Measurements from ENCODE around the gene AK5.
"Not testable (repeated sequence)": the region's sequence is repeated elsewhere in the genome, so short reads cannot be mapped to it uniquely, and the experiment has no call there.

Gene AK5

GRCh38 chr1:77290576-77290975 is 8.8 kb downstream of the AK5 start:
- no peak for DNase-seq

GRCh38 chr1:77292551-77292950 is 10.7 kb downstream of the AK5 start:
- DNase-seq, result no peak

- DNase-seq, result no peak
Measured at GRCh38 chr1:77300566-77300965, 18.7 kb downstream of the AK5 start.

DNA sequence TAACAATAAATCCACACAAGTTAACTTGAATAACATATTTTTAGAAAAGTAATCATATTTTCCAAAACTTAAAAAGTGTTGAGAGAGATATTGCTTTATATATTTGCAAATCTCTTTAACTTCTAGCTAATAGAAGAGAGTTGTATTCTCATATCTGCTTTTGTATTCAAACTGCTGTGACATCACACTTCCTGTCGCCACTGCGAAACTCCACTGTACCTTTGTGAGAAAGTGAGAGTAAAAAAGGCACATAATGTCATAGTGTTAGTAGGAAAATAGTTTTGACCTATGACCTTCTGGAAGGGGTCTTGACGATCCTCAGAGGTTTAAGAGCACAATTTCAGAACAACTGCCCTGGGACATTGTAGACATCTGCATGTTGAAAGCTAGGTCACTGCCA is 21.6 kb downstream of the AK5 start:
- DNase-seq, result no peak

DNA sequence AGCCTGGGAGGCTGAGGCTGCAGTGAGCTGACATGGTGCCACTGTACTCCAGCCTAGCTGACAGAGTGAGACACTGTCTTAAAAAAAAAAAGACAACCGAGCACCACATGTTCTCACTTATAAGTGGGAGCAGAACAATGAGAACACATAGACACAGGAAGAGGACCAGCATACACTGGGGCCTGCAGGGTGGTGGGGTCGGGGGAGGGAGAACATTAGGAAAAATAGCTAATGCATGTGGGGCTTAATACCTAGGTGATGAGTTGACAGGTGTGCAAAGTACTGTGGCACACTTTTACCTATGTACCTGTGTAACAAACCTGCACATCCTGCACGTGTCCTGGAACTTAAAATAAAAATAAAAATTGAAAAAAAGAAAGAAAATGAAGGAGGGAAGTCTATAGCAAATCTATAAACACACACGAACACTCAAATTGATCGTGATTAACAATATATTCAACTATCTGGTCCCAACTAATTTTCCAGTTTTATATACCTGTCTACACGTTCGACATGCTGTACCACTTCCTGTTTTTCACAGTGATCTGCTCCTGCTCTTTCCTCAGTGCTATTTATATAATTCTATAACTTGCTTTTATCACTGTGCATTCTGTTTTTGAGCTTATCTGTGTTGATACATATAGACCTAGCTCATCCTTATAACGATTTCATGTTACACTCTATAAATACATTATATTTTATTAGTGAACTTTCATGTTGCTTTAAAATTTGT is 27.2 kb downstream of the AK5 start:
- no peak for DNase-seq

- DNase-seq, result no peak
Measured at GRCh38 chr1:77310924-77311323, 29.1 kb downstream of the AK5 start.

GRCh38 chr1:77312364-77312763 is 30.5 kb downstream of the AK5 start:
- DNase-seq, result not testable (repeated sequence)

GRCh38 chr1:77313491-77313890 is 31.7 kb downstream of the AK5 start:
- DNase-seq, result no peak

GRCh38 chr1:77316006-77316405 is 34.2 kb downstream of the AK5 start:
- no peak for DNase-seq

DNA sequence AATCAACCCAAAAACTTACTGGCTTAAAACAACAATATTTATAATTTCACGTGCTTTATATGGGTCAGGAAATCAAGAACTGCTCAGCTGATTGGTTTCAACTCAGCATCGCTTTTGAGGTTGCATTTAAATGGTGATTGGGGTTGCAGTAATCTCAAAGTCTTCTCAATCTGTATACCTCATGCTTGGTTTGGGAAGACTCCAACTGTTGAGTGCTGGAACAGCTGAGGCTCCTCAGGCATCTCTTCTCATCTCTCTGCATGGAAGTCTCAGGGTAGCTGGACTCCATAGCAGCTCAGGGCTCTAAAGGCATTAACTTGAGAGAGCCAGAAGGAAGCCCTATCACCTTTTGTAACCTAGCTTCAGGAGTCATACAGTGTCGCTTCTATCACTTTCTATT is 35.1 kb downstream of the AK5 start:
- DNase-seq, result no peak

GRCh38 chr1:77319036-77319705 is 37.4 kb downstream of the AK5 start:
- DNase-seq, result no peak

DNA sequence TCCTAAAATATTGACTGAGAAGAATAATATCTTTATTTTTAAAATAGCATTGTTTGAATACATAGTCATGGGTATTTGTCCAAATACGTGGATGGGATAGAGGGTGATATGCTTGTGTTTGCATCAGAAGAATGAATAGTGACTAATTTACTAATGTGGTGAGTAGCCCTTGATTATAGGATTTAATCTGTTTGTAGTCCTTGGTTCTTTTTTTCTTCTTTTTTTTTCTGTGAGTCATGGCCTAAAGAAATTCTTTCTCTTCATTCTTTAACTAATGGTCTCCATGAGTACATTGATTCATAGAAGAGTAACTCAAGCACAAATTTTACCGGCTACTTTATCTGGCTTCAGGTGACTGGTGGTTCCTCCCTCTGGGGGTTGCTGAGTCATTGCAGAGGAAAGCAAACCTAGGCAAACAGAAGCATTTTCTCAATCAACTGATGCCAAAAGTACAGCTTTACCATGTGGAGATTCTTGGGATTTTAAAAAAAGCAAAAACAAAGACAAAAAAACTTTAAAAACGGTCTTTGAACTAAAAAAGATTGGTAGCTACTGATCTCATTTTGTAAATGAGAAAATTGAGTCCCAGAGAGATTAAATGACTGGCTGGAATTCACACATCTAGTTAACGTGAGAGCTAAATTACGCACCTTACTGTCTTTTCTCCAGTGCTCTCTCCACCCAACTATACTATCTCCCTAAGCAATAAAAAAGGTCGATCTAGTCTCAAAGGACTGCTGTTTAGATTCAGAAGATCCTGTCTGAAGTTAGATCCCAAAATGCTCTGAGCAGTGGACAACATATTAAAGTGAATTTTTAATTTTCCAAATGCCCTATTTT is 40.5 kb downstream of the AK5 start:
- DNase-seq, result peak; percentile 61

GRCh38 chr1:77333501-77333900 is 51.7 kb downstream of the AK5 start:
- no peak for DNase-seq

DNA sequence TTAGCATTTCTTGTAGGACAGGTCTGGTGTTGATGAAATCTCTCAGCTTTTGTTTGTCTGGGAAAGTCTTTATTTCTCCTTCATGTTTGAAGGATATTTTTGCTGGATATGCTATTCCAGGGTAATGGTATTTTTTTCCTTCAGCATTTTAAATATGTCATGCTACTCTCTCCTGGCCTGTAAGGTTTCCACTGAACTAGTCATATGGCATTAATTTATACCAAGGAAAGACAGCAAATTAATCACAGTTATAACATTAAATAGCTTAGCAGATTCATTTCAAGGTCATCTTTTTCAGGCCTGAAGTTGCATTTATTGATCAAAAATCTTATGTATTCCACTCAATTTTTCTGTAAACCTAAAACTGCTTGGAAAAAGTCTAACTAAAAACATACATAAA is 54.9 kb downstream of the AK5 start:
- DNase-seq, result no peak

- DNase-seq, result no peak
Measured at GRCh38 chr1:77339326-77339725, 57.5 kb downstream of the AK5 start.

DNA sequence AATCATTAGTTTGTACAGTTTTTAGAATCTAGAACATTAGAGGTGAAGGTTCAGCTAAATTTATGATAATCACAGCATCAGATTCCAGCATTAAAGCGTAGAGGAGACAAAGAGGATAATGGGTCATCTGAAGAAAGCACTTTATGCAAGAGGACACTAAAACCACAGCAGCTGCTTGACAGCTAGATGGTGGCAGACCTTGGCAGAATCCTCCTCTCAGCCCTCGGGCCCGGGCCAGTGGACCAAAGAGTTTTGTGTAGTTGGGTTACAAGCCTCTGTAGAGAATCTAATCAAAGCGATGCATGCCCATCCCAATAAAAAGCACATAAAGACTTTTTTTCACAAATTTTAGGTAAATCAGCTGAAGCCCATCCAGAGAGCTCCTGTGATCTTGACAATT is 59.4 kb downstream of the AK5 start:
- no peak for DNase-seq

- no peak for DNase-seq
Measured at GRCh38 chr1:77342745-77343144, 60.9 kb downstream of the AK5 start.

DNA sequence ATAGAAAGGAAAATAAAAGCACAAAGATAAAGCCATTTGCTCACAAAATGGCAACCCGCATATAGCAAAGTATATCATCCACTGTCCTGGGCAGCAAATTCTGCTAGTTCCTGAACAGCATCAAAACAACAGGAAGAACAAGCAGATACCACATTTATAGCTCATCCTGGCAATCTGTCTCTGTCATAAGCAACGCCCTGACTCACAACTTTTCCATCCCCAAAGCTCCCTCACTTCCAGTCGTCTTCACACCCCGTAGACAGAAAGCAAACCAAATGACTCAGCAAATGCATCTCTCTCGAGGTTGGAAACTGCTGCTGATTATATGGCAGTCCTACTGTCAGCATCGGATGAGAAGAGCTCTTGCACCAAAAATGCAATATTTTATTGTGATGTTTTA is 65.8 kb downstream of the AK5 start:
- DNase-seq, result peak; percentile 45

- no peak for DNase-seq
Measured at GRCh38 chr1:77348549-77348948, 66.7 kb downstream of the AK5 start.

DNA sequence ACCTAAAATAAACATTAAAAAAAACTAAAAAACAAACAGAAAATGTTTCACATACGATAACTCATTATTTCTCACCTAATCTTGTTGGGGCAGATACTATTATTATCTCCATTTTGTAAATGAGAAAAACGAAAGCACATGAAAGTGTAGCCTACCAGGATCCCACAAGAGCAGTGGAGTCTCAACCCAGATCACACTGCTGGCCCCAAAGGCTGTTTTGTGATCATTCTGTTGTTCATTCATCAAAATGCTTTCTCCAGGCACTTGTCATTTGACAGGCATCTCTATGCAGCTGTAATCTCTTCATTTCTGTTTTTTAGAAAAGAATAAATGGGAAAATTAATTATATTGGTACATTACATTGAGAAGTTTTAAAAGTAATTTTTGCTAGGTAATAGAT is 67.5 kb downstream of the AK5 start:
- DNase-seq, result no peak

DNA sequence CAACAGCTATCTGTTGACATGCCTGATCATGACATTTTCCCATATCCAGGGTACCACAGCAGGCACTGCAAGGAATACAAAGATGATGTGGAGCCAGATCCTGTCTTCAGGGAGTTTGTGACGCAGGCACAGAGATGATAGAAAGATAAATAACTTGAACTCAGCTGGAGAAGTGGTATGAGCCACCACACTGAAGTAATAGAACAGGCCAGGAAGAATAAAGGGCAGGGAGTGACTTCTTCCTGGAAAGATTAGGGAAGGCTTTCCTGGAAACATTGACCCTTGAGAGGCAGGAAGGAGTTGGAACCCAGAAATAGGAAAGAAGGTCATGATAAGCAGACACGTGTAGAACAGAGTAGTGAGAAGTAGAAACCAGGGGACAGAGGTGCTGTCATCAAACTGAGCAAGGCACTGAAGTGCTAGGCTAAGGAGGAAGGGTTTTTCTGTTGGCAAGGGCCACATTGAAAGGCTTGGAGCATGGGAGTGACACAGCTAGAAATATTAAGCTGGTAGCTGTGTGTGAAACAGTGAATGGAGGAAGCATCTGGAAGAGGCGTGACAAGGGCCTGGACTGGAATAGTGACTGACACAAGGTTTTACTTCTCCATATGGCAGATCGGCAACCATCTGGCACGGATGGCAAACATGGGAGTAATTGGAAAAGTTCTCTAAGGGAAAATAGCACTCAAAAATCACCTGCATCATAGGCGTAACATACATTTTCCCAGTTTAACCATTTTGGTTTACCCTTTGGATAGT is 68.4 kb downstream of the AK5 start:
- no peak for DNase-seq

DNA sequence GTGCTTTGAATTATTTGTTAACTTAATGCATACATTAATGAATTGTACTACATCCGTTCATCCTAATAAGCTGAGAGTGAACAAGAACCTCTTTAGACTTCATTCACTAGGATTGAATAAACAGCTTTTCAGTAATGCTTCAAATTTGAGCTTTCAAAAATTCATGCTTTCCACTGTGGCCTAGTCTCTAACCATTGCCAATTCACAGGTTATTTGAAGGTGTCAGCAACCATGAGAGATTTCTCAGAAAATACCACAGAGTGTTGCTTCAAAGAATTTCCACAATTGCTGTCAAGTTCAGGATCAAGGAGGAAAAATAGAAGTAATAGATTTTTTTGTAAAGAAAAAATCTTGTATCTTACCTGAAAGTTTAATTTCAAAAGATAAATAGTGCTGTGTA is 72.7 kb downstream of the AK5 start:
- DNase-seq, result no peak

DNA sequence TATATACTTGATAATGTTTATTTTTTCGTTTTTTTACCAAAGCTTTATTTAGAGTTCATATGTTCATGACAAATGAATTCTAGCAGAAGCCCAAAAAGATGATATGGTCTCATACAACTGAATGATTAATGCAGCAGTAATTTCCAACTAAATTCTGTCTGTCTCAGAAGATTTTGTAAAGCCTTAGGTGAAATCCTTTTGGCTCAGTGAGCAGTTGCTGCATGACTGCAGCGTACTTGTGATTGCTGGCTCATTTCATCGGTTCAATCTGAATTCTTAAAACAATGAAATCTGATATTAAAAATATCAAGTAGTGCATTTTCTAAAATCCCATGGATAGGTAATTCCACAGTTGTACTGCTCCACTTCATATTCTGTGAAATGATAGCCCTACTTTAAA is 73.2 kb downstream of the AK5 start:
- DNase-seq, result no peak
